ENCODE measurements around the gene NMT2.
A peak's percentile ranks its signal among the peaks of the same experiment; 100 is the strongest.

NMT2 gene

DNA sequence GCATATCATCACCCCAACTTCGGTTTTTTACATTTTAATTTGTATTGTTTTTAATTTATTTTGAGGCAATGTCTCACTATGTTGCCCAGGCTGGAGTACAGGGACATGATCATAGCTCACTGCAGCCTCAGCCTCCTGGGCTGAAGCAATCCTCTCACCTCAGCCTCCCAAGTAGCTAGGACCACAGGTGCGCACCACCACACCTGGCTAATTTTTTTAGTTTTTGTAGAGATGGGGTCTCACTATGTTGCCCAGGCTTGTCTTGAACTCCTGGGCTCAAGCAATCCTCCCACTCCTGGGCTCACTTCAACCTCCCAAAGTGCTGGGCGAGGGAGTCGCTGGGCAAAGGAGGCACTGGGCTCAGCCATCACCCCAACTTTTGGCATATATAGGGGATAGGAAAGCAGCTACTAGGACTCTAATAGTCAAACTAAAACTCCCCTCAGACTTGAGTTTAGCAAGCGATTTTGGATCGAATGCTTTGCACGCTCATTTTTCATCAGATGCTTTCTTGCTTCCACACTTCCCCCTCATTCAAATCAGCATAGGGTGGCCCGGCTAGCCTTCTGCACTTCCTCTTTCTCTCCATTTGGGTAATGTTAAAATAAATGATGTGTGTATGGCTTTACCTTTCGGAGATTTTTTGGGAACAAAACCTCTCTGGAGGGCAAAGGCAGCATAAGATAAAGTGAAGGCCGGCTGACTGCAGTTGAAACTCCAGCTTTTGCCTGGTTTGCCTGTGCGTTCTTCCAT lies 20.8 kb upstream of the NMT2 start:
- Histone ChIP-seq H4K91ac (ENCODE audit: low read depth, low read length) (no peak overlapping the region), H3K4me2 (ENCODE audit: low read length) (no peak overlapping the region), H4K8ac (ENCODE audit: low read depth, low read length) (no peak overlapping the region), H3K18ac (ENCODE audit: low read length) (no peak overlapping the region), H2AK5ac (ENCODE audit: low read length) (no peak overlapping the region), H3K4me3 (ENCODE audit: low read depth, low read length) (no peak overlapping the region), H3K79me2 (ENCODE audit: control insufficient read depth, insufficient read depth, low read length, poor library complexity) (no peaks in the 10 kb centered on the region), H3K23ac (ENCODE audit: low read length) (no peak overlapping the region), H3K14ac (ENCODE audit: low read length) (no peak overlapping the region), H3K9me3 (ENCODE audit: insufficient read depth, low read depth, low read length) (no peaks in the 10 kb centered on the region), H3K27me3 (ENCODE audit: insufficient read depth, low read length) (no peaks in the 10 kb centered on the region), H3K36me3 (ENCODE audit: control insufficient read depth in 1 of 2, insufficient read depth in 2 of 2, low read length in 2 of 2) (no peaks in the 10 kb centered on the region), H3K4ac (ENCODE audit: low read depth, low read length) (no peak overlapping the region), H2AFZ (ENCODE audit: insufficient read depth, low read length, poor library complexity) (no peak overlapping the region), H3K79me1 (ENCODE audit: low read length) (no peaks in the 10 kb centered on the region), H4K12ac (ENCODE audit: low read depth, low read length) (no peak overlapping the region), H3K9ac (ENCODE audit: low read length) (no peak overlapping the region), H2BK120ac (ENCODE audit: insufficient read depth, low read length, poor library complexity) (no peak overlapping the region), H3K4me1 (ENCODE audit: control insufficient read depth in 1 of 2, insufficient read depth in 2 of 2, low read length in 2 of 2) (no peaks in the 10 kb centered on the region), H3K27ac (ENCODE audit: low read depth, low read length) (no peak overlapping the region), H2BK5ac (ENCODE audit: low read depth, low read length, poor library complexity) (no peak overlapping the region), H2BK12ac (ENCODE audit: low read length) (no peak overlapping the region)
- DNase-seq = no peak
- no CpG with 5 or more reads among the region's 11 CpGs for WGBS (ENCODE audit: extremely low coverage, insufficient coverage, insufficient read length)

DNA sequence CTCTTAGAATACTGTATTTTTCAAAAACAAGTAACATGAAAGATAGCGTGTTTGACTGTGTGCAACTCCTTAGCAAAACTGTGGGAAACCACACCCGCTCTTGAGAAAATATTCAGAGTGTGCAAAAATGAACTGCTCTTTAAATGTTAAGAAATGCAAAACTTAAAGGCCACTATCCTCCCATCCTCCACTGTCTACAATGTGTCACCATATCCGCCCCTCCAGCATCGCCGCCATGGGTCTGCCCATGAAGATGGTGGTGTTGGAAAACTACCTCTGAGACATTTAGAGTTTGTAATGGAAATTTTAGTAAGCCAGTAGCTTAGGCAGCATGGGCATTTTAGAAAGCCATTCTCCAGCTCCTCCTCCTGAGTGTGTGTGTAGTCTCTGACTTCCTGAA lies 20.1 kb upstream of the NMT2 start:
- no peaks in the 10 kb centered on the region for H3K79me1 ChIP-seq (ENCODE audit: low read length)
- WGBS (ENCODE audit: extremely low coverage, insufficient coverage, insufficient read length) = no CpG with 5 or more reads among the region's 5 CpGs

GRCh38 chr10:15183689-15184481 lies 15.4 kb upstream of the NMT2 start:
- no peaks in the 10 kb centered on the region for H3K9me3 ChIP-seq (ENCODE audit: insufficient read depth, low read depth, low read length)
- no peak overlapping the region for H2BK120ac ChIP-seq (ENCODE audit: insufficient read depth, low read length, poor library complexity)
- H3K9ac ChIP-seq (ENCODE audit: low read length) = no peak overlapping the region
- no peaks in the 10 kb centered on the region for H3K36me3 ChIP-seq (ENCODE audit: control insufficient read depth in 1 of 2, insufficient read depth in 2 of 2, low read length in 2 of 2)
- H3K79me1 ChIP-seq (ENCODE audit: low read length) = no peaks in the 10 kb centered on the region
- no CpG with 5 or more reads among the region's 11 CpGs for WGBS (ENCODE audit: extremely low coverage, insufficient coverage, insufficient read length)
- no peak for DNase-seq
- no peak overlapping the region for H4K12ac ChIP-seq (ENCODE audit: low read depth, low read length)
- no peak overlapping the region for H3K18ac ChIP-seq (ENCODE audit: low read length)
- H3K23ac ChIP-seq (ENCODE audit: low read length) = no peak overlapping the region
- no peak overlapping the region for H3K27ac ChIP-seq (ENCODE audit: low read depth, low read length)
- no peak overlapping the region for H3K4ac ChIP-seq (ENCODE audit: low read depth, low read length)
- no peak overlapping the region for H2AK5ac ChIP-seq (ENCODE audit: low read length)
- H2AFZ ChIP-seq (ENCODE audit: insufficient read depth, low read length, poor library complexity) = no peak overlapping the region
- no peak overlapping the region for H3K4me2 ChIP-seq (ENCODE audit: low read length)
- H4K8ac ChIP-seq (ENCODE audit: low read depth, low read length) = no peak overlapping the region
- H4K91ac ChIP-seq (ENCODE audit: low read depth, low read length) = no peak overlapping the region
- H2BK5ac ChIP-seq (ENCODE audit: low read depth, low read length, poor library complexity) = no peak overlapping the region
- H3K27me3 ChIP-seq (ENCODE audit: insufficient read depth, low read length) = no peaks in the 10 kb centered on the region
- H3K4me1 ChIP-seq (ENCODE audit: control insufficient read depth in 1 of 2, insufficient read depth in 2 of 2, low read length in 2 of 2) = no peaks in the 10 kb centered on the region
- no peak overlapping the region for H2BK12ac ChIP-seq (ENCODE audit: low read length)
- H3K4me3 ChIP-seq (ENCODE audit: low read depth, low read length) = no peak overlapping the region
- no peaks in the 10 kb centered on the region for H3K79me2 ChIP-seq (ENCODE audit: control insufficient read depth, insufficient read depth, low read length, poor library complexity)
- no peak overlapping the region for H3K14ac ChIP-seq (ENCODE audit: low read length)

More for the DNA sequence above, 20.1 kb upstream of the NMT2 start:
- no peak overlapping the region for H3K9ac ChIP-seq (ENCODE audit: low read length)
- no peak overlapping the region for H3K4me2 ChIP-seq (ENCODE audit: low read length)
- H4K8ac ChIP-seq (ENCODE audit: low read depth, low read length) = no peak overlapping the region
- no peak overlapping the region for H4K91ac ChIP-seq (ENCODE audit: low read depth, low read length)
- no peaks in the 10 kb centered on the region for H3K36me3 ChIP-seq (ENCODE audit: control insufficient read depth in 1 of 2, insufficient read depth in 2 of 2, low read length in 2 of 2)
- no peaks in the 10 kb centered on the region for H3K79me2 ChIP-seq (ENCODE audit: control insufficient read depth, insufficient read depth, low read length, poor library complexity)
- H3K27me3 ChIP-seq (ENCODE audit: insufficient read depth, low read length) = no peaks in the 10 kb centered on the region
- H4K12ac ChIP-seq (ENCODE audit: low read depth, low read length) = no peak overlapping the region
- H2BK120ac ChIP-seq (ENCODE audit: insufficient read depth, low read length, poor library complexity) = no peak overlapping the region
- no peak overlapping the region for H3K23ac ChIP-seq (ENCODE audit: low read length)
- DNase-seq = no peak
- no peak overlapping the region for H2BK12ac ChIP-seq (ENCODE audit: low read length)
- H3K4me1 ChIP-seq (ENCODE audit: control insufficient read depth in 1 of 2, insufficient read depth in 2 of 2, low read length in 2 of 2) = no peaks in the 10 kb centered on the region
- no peak overlapping the region for H2AFZ ChIP-seq (ENCODE audit: insufficient read depth, low read length, poor library complexity)
- no peak overlapping the region for H3K27ac ChIP-seq (ENCODE audit: low read depth, low read length)
- no peak overlapping the region for H2AK5ac ChIP-seq (ENCODE audit: low read length)
- no peaks in the 10 kb centered on the region for H3K9me3 ChIP-seq (ENCODE audit: insufficient read depth, low read depth, low read length)
- H2BK5ac ChIP-seq (ENCODE audit: low read depth, low read length, poor library complexity) = no peak overlapping the region
- H3K18ac ChIP-seq (ENCODE audit: low read length) = no peak overlapping the region
- no peak overlapping the region for H3K4me3 ChIP-seq (ENCODE audit: low read depth, low read length)
- no peak overlapping the region for H3K14ac ChIP-seq (ENCODE audit: low read length)
- H3K4ac ChIP-seq (ENCODE audit: low read depth, low read length) = no peak overlapping the region

DNA sequence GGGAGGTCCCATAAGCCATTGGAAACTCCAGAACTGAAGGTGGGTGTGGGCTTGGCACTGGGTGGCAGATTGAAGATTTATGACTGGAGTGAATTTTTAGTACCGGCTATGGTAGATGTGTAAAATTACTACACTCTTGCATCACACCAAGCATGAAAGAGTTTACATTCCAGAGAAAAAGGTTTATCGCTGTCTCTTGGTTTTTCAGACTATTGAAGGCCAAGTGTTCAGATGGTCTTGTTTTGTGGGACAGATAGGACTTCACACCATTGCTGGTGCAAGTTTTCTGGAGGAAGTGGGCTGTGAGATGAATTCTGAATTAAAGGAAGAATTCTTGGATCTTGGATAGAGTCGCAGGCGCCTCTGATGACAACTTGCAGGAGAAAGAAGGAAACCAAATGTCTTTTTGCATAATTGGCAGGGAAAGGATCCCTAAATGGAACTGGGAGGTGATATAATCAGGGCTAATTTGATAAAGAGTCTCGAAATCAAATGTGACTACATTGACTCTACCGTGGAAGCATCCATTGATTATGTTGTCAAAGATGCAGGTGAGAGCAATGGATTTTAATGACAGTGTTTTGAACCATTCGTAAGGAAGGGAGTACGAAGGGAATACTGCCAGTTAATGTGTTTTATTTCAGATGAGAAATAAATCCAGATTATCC lies 14.2 kb upstream of the NMT2 start:
- Histone ChIP-seq H3K79me2 (ENCODE audit: control insufficient read depth, insufficient read depth, low read length, poor library complexity) (no peaks in the 10 kb centered on the region), H3K36me3 (ENCODE audit: control insufficient read depth in 1 of 2, insufficient read depth in 2 of 2, low read length in 2 of 2) (no peaks in the 10 kb centered on the region), H3K9ac (ENCODE audit: low read length) (no peak overlapping the region), H2AFZ (ENCODE audit: insufficient read depth, low read length, poor library complexity) (no peak overlapping the region), H3K4ac (ENCODE audit: low read depth, low read length) (no peak overlapping the region), H2BK120ac (ENCODE audit: insufficient read depth, low read length, poor library complexity) (no peak overlapping the region), H3K27ac (ENCODE audit: low read depth, low read length) (no peak overlapping the region), H3K4me3 (ENCODE audit: low read depth, low read length) (no peak overlapping the region), H4K12ac (ENCODE audit: low read depth, low read length) (no peak overlapping the region), H3K23ac (ENCODE audit: low read length) (no peak overlapping the region), H3K4me1 (ENCODE audit: control insufficient read depth in 1 of 2, insufficient read depth in 2 of 2, low read length in 2 of 2) (no peaks in the 10 kb centered on the region), H3K79me1 (ENCODE audit: low read length) (no peaks in the 10 kb centered on the region), H3K27me3 (ENCODE audit: insufficient read depth, low read length) (no peaks in the 10 kb centered on the region), H2AK5ac (ENCODE audit: low read length) (no peak overlapping the region), H3K9me3 (ENCODE audit: insufficient read depth, low read depth, low read length) (no peaks in the 10 kb centered on the region), H3K18ac (ENCODE audit: low read length) (no peak overlapping the region), H2BK5ac (ENCODE audit: low read depth, low read length, poor library complexity) (no peak overlapping the region), H4K8ac (ENCODE audit: low read depth, low read length) (no peak overlapping the region), H2BK12ac (ENCODE audit: low read length) (no peak overlapping the region), H3K4me2 (ENCODE audit: low read length) (no peak overlapping the region), H4K91ac (ENCODE audit: low read depth, low read length) (no peak overlapping the region), H3K14ac (ENCODE audit: low read length) (no peak overlapping the region)
- peak in 1 of 2 donors; percentile 37 for DNase-seq
- WGBS (ENCODE audit: extremely low coverage, insufficient coverage, insufficient read length) = no CpG with 5 or more reads among the region's 8 CpGs

Measured in trophoblast cell (in vitro differentiated cells and primary cell).